ENCODE data around the gene PADI1. TPM values are rescaled to one million over a fixed set of nuclear protein-coding genes. Genes with fewer than 3 reads are reported as not detected.

The PADI1 gene
- polyA plus RNA-seq, 3 donors: 0.04 TPM; not detected in 2

- no peak for DNase-seq (ENCODE audit: low read depth in 3 of 3, low spot score in 2 of 3)
Observed at GRCh38 chr1:17177651-17178050, 27.3 kb upstream of the PADI1 start.

GRCh38 chr1:17181781-17182464 is 23.0 kb upstream of the PADI1 start:
- DNase-seq (ENCODE audit: low read depth in 3 of 3, low spot score in 2 of 3): no peak

- no peak for DNase-seq (ENCODE audit: low read depth in 3 of 3, low spot score in 2 of 3)
Observed at GRCh38 chr1:17183388-17184160, 21.4 kb upstream of the PADI1 start.

GRCh38 chr1:17184161-17184665 is 20.7 kb upstream of the PADI1 start:
- DNase-seq (ENCODE audit: low read depth in 3 of 3, low spot score in 2 of 3): no peak

GRCh38 chr1:17184822-17185484 is 20.0 kb upstream of the PADI1 start:
- no peak for DNase-seq (ENCODE audit: low read depth in 3 of 3, low spot score in 2 of 3)

- no peak for DNase-seq (ENCODE audit: low read depth in 3 of 3, low spot score in 2 of 3)
Observed at GRCh38 chr1:17185485-17185860, 19.5 kb upstream of the PADI1 start.

GRCh38 chr1:17186216-17186909 is 18.6 kb upstream of the PADI1 start:
- DNase-seq (ENCODE audit: low read depth in 3 of 3, low spot score in 2 of 3): no peak

GRCh38 chr1:17187051-17187450 is 17.9 kb upstream of the PADI1 start:
- no peak for DNase-seq (ENCODE audit: low read depth in 3 of 3, low spot score in 2 of 3)

GRCh38 chr1:17188217-17188616 is 16.7 kb upstream of the PADI1 start:
- no peak for DNase-seq (ENCODE audit: low read depth in 3 of 3, low spot score in 2 of 3)

GRCh38 chr1:17188889-17189631 is 15.9 kb upstream of the PADI1 start:
- DNase-seq (ENCODE audit: low read depth in 3 of 3, low spot score in 2 of 3): no peak

GRCh38 chr1:17189632-17189990 is 15.3 kb upstream of the PADI1 start:
- no peak for DNase-seq (ENCODE audit: low read depth in 3 of 3, low spot score in 2 of 3)

GRCh38 chr1:17190010-17190995 is 14.6 kb upstream of the PADI1 start:
- DNase-seq (ENCODE audit: low read depth in 3 of 3, low spot score in 2 of 3): no peak

GRCh38 chr1:17191990-17192242 is 13.0 kb upstream of the PADI1 start:
- DNase-seq (ENCODE audit: low read depth in 3 of 3, low spot score in 2 of 3): no peak

- no peak for DNase-seq (ENCODE audit: low read depth in 3 of 3, low spot score in 2 of 3)
Observed at GRCh38 chr1:17192394-17193221, 12.3 kb upstream of the PADI1 start.

- no peak for DNase-seq (ENCODE audit: low read depth in 3 of 3, low spot score in 2 of 3)
Observed at GRCh38 chr1:17193222-17194132, 11.5 kb upstream of the PADI1 start.

- DNase-seq (ENCODE audit: low read depth in 3 of 3, low spot score in 2 of 3): no peak
Observed at GRCh38 chr1:17194133-17194475, 10.8 kb upstream of the PADI1 start.

GRCh38 chr1:17194615-17195528 is 10.1 kb upstream of the PADI1 start:
- DNase-seq (ENCODE audit: low read depth in 3 of 3, low spot score in 2 of 3): no peak

Data from right renal cortex interstitium (tissue), 3 donors.